Measurements from ENCODE around the gene CR1. TPM values are rescaled to one million over a fixed set of nuclear protein-coding genes. Genes with fewer than 3 reads are reported as not detected.
A peak's percentile ranks its signal among the peaks of the same experiment; 100 is the strongest.

Gene CR1
- total and polyA plus RNA-seq, 9 of the 15 experiments (the other 6 are each of a cell fraction or from before 2014, with no cell fraction given): 0.07 to 0.47 (median 0.18) TPM

DNA sequence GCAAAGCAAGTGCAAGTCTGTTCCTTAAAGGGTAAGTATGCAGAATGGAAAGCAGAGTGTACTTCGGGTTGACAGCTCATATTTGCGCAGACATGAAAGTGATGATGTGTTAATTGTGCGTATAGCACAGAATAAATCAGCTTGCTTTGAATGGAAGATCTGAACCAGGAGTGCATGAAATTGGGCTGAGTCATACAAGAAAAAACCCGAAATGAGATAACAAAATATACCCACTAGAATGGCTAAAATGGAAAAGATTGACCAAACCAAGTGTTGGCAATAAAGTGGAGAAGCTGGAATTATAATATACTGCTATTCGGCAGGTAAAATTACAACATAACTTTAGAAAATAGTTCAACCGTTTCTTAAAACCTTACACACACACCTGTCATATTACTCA is 177.4 kb downstream of the CR1 start (continued):
- TF ChIP-seq, protein P1, sequence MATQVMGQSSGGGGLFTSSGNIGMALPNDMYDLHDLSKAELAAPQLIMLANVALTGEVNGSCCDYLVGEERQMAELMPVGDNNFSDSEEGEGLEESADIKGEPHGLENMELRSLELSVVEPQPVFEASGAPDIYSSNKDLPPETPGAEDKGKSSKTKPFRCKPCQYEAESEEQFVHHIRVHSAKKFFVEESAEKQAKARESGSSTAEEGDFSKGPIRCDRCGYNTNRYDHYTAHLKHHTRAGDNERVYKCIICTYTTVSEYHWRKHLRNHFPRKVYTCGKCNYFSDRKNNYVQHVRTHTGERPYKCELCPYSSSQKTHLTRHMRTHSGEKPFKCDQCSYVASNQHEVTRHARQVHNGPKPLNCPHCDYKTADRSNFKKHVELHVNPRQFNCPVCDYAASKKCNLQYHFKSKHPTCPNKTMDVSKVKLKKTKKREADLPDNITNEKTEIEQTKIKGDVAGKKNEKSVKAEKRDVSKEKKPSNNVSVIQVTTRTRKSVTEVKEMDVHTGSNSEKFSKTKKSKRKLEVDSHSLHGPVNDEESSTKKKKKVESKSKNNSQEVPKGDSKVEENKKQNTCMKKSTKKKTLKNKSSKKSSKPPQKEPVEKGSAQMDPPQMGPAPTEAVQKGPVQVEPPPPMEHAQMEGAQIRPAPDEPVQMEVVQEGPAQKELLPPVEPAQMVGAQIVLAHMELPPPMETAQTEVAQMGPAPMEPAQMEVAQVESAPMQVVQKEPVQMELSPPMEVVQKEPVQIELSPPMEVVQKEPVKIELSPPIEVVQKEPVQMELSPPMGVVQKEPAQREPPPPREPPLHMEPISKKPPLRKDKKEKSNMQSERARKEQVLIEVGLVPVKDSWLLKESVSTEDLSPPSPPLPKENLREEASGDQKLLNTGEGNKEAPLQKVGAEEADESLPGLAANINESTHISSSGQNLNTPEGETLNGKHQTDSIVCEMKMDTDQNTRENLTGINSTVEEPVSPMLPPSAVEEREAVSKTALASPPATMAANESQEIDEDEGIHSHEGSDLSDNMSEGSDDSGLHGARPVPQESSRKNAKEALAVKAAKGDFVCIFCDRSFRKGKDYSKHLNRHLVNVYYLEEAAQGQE (IDR thresholded peaks at IDR 0.05; ENCODE audit: borderline replicate concordance): no peak
- TF ChIP-seq, protein P1 (CRISPR knock-in tag; IDR thresholded peaks at IDR 0.05; ENCODE audit: low read depth): no peak
- TF ChIP-seq, protein P2, sequence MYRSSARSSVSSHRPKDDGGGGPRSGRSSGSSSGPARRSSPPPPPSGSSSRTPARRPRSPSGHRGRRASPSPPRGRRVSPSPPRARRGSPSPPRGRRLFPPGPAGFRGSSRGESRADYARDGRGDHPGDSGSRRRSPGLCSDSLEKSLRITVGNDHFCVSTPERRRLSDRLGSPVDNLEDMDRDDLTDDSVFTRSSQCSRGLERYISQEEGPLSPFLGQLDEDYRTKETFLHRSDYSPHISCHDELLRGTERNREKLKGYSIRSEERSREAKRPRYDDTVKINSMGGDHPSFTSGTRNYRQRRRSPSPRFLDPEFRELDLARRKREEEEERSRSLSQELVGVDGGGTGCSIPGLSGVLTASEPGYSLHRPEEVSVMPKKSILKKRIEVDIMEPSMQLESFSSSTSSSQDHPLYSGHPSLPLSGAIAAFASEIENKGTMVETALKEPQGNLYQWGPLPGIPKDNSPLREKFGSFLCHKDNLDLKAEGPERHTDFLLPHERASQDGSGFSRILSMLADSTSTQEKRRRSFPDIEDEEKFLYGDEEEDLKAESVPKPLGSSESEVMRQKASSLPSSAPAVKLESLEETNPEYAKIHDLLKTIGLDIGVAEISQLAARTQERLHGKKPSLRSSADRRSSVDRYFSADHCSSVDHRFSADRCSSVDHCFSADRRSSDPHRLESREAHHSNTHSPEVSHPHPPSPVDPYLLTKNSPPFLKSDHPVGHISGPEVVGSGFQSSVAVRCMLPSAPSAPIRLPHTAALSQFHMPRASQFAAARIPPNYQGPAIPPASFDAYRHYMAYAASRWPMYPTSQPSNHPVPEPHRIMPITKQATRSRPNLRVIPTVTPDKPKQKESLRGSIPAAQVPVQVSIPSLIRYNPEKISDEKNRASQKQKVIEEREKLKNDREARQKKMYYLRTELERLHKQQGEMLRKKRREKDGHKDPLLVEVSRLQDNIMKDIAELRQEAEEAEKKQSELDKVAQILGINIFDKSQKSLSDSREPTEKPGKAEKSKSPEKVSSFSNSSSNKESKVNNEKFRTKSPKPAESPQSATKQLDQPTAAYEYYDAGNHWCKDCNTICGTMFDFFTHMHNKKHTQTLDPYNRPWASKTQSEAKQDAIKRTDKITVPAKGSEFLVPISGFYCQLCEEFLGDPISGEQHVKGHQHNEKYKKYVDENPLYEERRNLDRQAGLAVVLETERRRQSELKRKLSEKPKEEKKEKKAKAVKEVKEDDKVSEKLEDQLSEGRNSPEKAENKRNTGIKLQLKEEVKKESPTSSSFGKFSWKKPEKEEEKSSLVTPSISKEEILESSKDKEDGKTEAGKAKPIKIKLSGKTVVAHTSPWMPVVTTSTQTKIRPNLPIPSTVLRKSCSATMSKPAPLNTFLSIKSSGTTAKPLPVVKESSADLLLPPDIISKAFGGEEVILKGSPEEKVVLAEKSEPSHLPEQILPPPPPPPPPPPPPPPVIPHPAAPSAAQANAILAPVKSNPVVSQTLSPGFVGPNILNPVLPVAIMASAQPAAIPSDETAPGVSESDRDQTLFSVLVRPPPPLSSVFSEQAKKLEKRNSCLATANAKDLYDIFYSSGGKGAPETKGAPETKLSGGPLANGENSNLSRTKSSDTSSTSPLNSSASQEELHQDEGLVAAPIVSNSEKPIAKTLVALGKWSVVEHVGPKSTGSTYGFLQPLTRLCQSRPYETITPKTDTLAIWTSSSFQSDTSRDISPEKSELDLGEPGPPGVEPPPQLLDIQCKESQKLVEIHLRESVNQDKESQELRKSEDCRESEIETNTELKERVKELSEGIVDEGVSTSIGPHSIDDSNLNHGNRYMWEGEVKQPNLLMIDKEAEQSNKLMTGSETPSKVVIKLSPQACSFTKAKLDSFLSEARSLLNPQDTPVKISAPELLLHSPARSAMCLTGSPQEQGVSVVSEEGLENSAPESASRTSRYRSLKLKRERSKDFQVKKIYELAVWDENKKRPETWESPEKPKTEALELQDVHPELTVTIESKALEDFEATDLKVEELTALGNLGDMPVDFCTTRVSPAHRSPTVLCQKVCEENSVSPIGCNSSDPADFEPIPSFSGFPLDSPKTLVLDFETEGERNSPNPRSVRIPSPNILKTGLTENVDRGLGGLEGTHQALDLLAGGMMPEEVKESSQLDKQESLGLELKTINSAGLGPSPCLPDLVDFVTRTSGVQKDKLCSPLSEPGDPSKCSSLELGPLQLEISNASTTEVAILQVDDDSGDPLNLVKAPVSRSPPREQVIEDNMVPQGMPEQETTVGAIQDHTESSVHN (IDR thresholded peaks at IDR 0.05; ENCODE audit: borderline replicate concordance in 1 of 2, low read depth in 1 of 2): no peak
- TF ChIP-seq RBM25 (IDR thresholded peaks at IDR 0.05; ENCODE audit: low read depth, low read length, severe bottlenecking): peak; percentile 55
- no peak for TF ChIP-seq CREB1 (IDR thresholded peaks at IDR 0.05)
- TF ChIP-seq CREB1 (CRISPR knock-in tag; IDR thresholded peaks at IDR 0.05): no peak
